ENCODE measurements around the gene TMPRSS15.

The TMPRSS15 gene

GRCh38 chr21:18249672-18250071, 153.9 kb downstream of the TMPRSS15 start:
- H3K36me3 ChIP-seq (ENCODE audit: insufficient read depth, low read length): no peaks in the 10 kb centered on the region
- H3K27ac ChIP-seq (ENCODE audit: low read depth, low read length): no peak overlapping the region
- H3K4me1 ChIP-seq (ENCODE audit: control insufficient read depth, insufficient read depth, low read length, unreplicated experiment): no peaks in the 10 kb centered on the region
- no peak overlapping the region for H2AFZ ChIP-seq (ENCODE audit: low read length, unreplicated experiment)
- H3K4me3 ChIP-seq (ENCODE audit: low read depth, low read length): no peak overlapping the region
- no peaks in the 10 kb centered on the region for H3K79me2 ChIP-seq (ENCODE audit: control insufficient read depth, insufficient read depth, low read length, unreplicated experiment)
- H3K27me3 ChIP-seq (ENCODE audit: insufficient read depth, low read length): peaks cover 14% of the 10 kb centered on the region

- Histone ChIP-seq H3K27ac (ENCODE audit: low read depth, low read length) (no peak overlapping the region), H3K79me2 (ENCODE audit: control insufficient read depth, insufficient read depth, low read length, unreplicated experiment) (no peaks in the 10 kb centered on the region), H3K36me3 (ENCODE audit: insufficient read depth, low read length) (no peaks in the 10 kb centered on the region), H2AFZ (ENCODE audit: low read length, unreplicated experiment) (no peak overlapping the region), H3K4me1 (ENCODE audit: control insufficient read depth, insufficient read depth, low read length, unreplicated experiment) (no peaks in the 10 kb centered on the region), H3K27me3 (ENCODE audit: insufficient read depth, low read length) (peaks cover 26% of the 10 kb centered on the region), H3K4me3 (ENCODE audit: low read depth, low read length) (no peak overlapping the region)
Observed at GRCh38 chr21:18248171-18248570, 155.4 kb downstream of the TMPRSS15 start.

DNA sequence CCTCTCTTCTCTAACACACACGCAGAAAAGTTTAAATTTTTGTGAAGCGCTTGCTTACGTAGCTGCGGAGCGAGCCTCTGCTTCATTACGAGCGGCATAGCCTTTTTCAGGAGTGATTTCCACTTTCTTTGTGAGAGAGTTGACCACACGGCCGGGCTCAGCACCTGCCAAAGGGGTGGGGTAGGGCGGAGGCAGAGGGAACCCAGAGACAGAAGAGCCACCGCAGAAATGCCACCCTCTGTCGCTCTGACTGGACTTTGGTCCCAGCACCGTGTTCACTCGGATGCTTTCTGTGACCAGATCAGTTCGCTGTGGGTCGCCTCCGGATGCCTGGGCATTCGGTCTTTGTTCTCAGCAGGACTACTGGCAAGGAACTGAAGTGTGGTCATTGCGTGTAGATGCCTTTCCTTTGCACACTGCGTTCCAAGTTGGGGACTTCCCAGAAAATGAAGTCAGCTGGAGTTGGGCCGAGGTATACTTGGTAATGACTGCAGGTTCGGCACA, 158.1 kb downstream of the TMPRSS15 start:
- Histone ChIP-seq H3K4me1 (ENCODE audit: control insufficient read depth, insufficient read depth, low read length, unreplicated experiment) (no peaks in the 10 kb centered on the region), H3K79me2 (ENCODE audit: control insufficient read depth, insufficient read depth, low read length, unreplicated experiment) (no peaks in the 10 kb centered on the region), H2AFZ (ENCODE audit: low read length, unreplicated experiment) (no peak overlapping the region), H3K27ac (ENCODE audit: low read depth, low read length) (no peak overlapping the region), H3K27me3 (ENCODE audit: insufficient read depth, low read length) (peaks cover 26% of the 10 kb centered on the region), H3K36me3 (ENCODE audit: insufficient read depth, low read length) (no peaks in the 10 kb centered on the region), H3K4me3 (ENCODE audit: low read depth, low read length) (no peak overlapping the region)

GRCh38 chr21:18244671-18245463, 158.7 kb downstream of the TMPRSS15 start, which contains the start of gene CHODL:
Gene CHODL (plus strand): TSS chr21:18244833. CDS start chr21:18245224, 391 bp downstream.
- Histone ChIP-seq H3K27me3 (ENCODE audit: insufficient read depth, low read length) (peaks cover 26% of the 10 kb centered on the region), H3K4me1 (ENCODE audit: control insufficient read depth, insufficient read depth, low read length, unreplicated experiment) (no peaks in the 10 kb centered on the region), H2AFZ (ENCODE audit: low read length, unreplicated experiment) (no peak within 1 kb of the TSS), H3K36me3 (ENCODE audit: insufficient read depth, low read length) (no peaks in the 10 kb centered on the region), H3K27ac (ENCODE audit: low read depth, low read length) (no peak within 1 kb of the TSS), H3K79me2 (ENCODE audit: control insufficient read depth, insufficient read depth, low read length, unreplicated experiment) (no peaks in the 10 kb centered on the region), H3K4me3 (ENCODE audit: low read depth, low read length) (no peak within 1 kb of the TSS)

DNA sequence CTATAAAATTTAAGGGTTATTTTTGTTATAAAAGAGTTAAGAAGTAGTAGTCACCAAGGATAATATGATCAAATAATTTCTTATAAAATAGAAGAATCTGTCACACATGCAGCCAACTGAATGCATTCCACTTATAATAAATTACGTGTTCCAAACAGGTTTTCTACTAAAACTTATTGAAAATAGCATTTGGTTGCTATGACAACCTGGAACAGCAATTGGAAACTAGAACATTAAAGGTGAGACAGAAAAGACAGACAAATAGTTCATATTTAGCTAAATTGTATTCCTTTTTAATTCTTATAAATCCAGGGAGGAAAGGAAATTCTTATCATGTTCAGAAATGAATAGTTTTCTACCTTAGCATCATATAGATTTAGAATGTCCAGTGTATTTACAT, 168.0 kb downstream of the TMPRSS15 start:
- Histone ChIP-seq H3K4me3 (ENCODE audit: low read depth, low read length) (no peak overlapping the region), H3K27me3 (ENCODE audit: insufficient read depth, low read length) (no peaks in the 10 kb centered on the region), H3K79me2 (ENCODE audit: control insufficient read depth, insufficient read depth, low read length, unreplicated experiment) (no peaks in the 10 kb centered on the region), H3K4me1 (ENCODE audit: control insufficient read depth, insufficient read depth, low read length, unreplicated experiment) (no peaks in the 10 kb centered on the region), H2AFZ (ENCODE audit: low read length, unreplicated experiment) (no peak overlapping the region), H3K27ac (ENCODE audit: low read depth, low read length) (no peak overlapping the region), H3K36me3 (ENCODE audit: insufficient read depth, low read length) (no peaks in the 10 kb centered on the region)

DNA sequence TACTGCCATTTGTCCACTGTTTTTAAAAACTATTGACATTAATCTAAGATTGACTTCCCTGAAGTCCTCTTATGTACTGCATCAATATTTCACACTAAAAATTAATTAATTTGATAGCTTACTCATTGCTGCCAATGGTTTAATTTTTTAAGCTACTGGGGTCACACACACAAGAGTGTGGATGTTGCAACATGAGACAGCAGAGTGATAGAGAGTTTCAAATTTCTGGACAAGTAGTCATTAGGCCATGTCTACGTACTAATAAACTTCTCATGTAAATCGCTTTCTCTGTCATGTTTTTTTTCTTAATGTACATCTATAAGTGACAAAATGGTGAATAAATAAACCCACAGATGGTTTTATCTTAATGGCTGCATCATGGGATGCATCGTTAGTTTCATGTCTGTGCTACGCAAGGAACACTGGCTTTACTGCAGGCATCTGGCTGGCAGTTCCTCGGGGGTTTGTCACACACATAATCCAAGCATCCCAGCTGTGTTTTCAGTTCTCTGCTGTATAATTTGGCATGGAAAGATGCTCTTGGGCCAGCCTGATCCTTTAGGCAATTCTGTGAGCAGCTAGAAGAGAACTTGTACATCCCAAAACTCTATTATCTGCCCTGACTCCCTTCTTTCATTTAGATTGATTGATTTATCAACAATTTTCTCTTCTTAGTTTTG, 175.4 kb downstream of the TMPRSS15 start:
- Histone ChIP-seq H3K27ac (ENCODE audit: low read depth, low read length) (no peak overlapping the region), H2AFZ (ENCODE audit: low read length, unreplicated experiment) (no peak overlapping the region), H3K4me3 (ENCODE audit: low read depth, low read length) (no peak overlapping the region), H3K4me1 (ENCODE audit: control insufficient read depth, insufficient read depth, low read length, unreplicated experiment) (no peaks in the 10 kb centered on the region), H3K27me3 (ENCODE audit: insufficient read depth, low read length) (no peaks in the 10 kb centered on the region), H3K79me2 (ENCODE audit: control insufficient read depth, insufficient read depth, low read length, unreplicated experiment) (no peaks in the 10 kb centered on the region), H3K36me3 (ENCODE audit: insufficient read depth, low read length) (no peaks in the 10 kb centered on the region)

GRCh38 chr21:18222346-18222745, 181.2 kb downstream of the TMPRSS15 start:
- H3K4me1 ChIP-seq (ENCODE audit: control insufficient read depth, insufficient read depth, low read length, unreplicated experiment): no peaks in the 10 kb centered on the region
- H2AFZ ChIP-seq (ENCODE audit: low read length, unreplicated experiment): no peak overlapping the region
- H3K27ac ChIP-seq (ENCODE audit: low read depth, low read length): no peak overlapping the region
- no peaks in the 10 kb centered on the region for H3K79me2 ChIP-seq (ENCODE audit: control insufficient read depth, insufficient read depth, low read length, unreplicated experiment)
- no peak overlapping the region for H3K4me3 ChIP-seq (ENCODE audit: low read depth, low read length)
- no peaks in the 10 kb centered on the region for H3K36me3 ChIP-seq (ENCODE audit: insufficient read depth, low read length)
- H3K27me3 ChIP-seq (ENCODE audit: insufficient read depth, low read length): no peaks in the 10 kb centered on the region

DNA sequence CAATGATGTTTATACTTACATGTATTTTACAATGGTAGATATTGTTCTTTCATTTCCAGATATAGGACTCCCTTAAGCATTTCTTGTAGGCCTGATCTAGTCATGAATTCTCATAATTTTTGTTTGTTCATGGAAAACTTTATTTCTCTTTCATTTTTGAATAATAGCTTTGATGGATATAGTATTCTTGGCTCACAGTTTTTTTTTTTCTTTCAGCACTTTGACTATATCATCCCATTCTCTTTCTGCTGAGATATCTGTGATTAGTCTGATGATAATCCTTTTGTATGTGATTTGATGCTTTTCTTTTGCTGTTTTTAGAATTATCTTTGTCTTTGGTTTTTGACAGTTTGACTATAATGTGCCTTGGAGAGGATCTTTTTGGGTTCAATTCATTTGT, 183.1 kb downstream of the TMPRSS15 start:
- Histone ChIP-seq H2AFZ (ENCODE audit: low read length, unreplicated experiment) (no peak overlapping the region), H3K4me3 (ENCODE audit: low read depth, low read length) (no peak overlapping the region), H3K4me1 (ENCODE audit: control insufficient read depth, insufficient read depth, low read length, unreplicated experiment) (no peaks in the 10 kb centered on the region), H3K27ac (ENCODE audit: low read depth, low read length) (no peak overlapping the region), H3K79me2 (ENCODE audit: control insufficient read depth, insufficient read depth, low read length, unreplicated experiment) (no peaks in the 10 kb centered on the region), H3K36me3 (ENCODE audit: insufficient read depth, low read length) (no peaks in the 10 kb centered on the region), H3K27me3 (ENCODE audit: insufficient read depth, low read length) (no peaks in the 10 kb centered on the region)

All from ACC112 (cell line).